ENCODE measurements around the gene PRR15.

Gene PRR15

DNA sequence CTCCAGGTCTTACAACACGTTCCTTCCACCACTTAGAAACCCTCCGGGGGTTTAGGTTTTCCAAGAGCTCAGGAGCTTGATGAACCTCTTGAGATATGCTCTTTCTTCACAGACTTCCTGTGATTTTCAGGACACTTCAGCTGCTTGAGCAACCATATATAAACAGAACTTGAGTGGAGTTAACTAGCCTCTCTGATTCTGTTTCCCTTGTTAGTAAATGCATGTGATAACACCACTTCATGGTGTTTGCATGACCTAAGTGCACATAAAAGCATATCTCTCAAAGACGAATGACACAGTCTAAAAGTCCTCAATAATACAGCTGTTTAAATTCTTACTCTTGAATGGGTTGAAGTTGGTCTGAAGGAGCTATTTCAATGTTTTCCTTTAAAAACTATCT, 9.9 kb downstream of the PRR15 start:
- no peaks in the 10 kb centered on the region for H3K27me3 ChIP-seq (ENCODE audit: insufficient read depth, low read depth, severe bottlenecking)
- DNase-seq = no peak
- H3K27ac ChIP-seq = no peak overlapping the region
- TF ChIP-seq, protein P1, sequence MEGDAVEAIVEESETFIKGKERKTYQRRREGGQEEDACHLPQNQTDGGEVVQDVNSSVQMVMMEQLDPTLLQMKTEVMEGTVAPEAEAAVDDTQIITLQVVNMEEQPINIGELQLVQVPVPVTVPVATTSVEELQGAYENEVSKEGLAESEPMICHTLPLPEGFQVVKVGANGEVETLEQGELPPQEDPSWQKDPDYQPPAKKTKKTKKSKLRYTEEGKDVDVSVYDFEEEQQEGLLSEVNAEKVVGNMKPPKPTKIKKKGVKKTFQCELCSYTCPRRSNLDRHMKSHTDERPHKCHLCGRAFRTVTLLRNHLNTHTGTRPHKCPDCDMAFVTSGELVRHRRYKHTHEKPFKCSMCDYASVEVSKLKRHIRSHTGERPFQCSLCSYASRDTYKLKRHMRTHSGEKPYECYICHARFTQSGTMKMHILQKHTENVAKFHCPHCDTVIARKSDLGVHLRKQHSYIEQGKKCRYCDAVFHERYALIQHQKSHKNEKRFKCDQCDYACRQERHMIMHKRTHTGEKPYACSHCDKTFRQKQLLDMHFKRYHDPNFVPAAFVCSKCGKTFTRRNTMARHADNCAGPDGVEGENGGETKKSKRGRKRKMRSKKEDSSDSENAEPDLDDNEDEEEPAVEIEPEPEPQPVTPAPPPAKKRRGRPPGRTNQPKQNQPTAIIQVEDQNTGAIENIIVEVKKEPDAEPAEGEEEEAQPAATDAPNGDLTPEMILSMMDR (IDR thresholded peaks at IDR 0.05; ENCODE audit: low read depth, low read length) = no peak
- H3K36me3 ChIP-seq = no peaks in the 10 kb centered on the region
- H3K9me3 ChIP-seq (ENCODE audit: severe bottlenecking) = peaks cover 17% of the 10 kb centered on the region
- H3K4me3 ChIP-seq (ENCODE audit: low read depth, low read length) = no peak overlapping the region

DNA sequence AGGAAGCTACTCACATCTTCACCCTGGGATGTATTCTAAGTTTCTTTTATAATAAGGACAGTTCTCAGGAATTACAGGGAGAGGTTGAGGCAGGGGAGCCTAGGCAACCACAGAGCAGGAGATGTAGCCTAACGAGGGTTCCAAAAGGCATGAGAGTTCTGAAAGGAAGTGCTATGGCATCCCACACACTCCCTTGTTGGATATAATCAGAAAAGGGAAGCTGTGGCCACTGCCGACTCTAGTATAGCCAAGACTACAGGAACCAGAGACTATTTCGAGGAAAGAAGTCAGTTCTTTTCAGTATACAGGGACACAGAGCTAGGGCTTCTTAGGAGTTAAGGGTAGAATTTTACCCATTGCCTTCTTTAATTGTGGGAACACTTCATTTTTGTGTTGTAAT, 11.0 kb downstream of the PRR15 start:
- TF ChIP-seq, protein P1 (IDR thresholded peaks at IDR 0.05; ENCODE audit: low read depth, low read length) = no peak
- DNase-seq = no peak
- H3K9me3 ChIP-seq (ENCODE audit: severe bottlenecking) = peaks cover 19% of the 10 kb centered on the region
- no peaks in the 10 kb centered on the region for H3K27me3 ChIP-seq (ENCODE audit: insufficient read depth, low read depth, severe bottlenecking)
- H3K36me3 ChIP-seq = no peaks in the 10 kb centered on the region
- H3K4me3 ChIP-seq (ENCODE audit: low read depth, low read length) = no peak overlapping the region
- no peak overlapping the region for H3K27ac ChIP-seq

DNA sequence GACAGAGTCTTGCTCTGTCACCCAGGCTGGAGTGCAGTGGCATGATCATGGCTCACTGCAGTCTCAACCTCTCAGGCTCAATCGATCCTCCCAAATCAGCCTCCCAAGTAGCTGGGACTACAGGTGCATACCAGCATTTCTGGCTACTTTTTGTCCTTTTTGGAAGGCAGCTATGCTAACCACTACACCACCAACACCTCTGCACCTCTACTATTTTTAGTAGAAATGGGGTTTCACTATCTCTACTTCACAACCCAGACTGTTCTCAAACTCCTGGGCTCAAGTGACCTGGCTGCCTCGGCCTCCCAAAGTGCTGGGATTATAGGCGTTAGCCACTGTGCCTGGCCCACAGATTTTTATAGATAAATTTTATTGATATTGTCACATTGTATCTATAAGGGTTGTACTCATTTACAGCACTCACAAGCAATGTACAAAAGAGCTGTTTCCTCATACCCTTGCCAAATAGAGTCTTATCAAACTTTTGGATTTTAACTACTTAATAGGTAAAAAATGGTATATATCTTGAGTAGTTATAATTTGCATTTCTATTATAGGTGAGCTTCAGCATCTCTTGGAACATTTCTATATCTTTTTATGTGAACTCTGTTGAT, 23.7 kb downstream of the PRR15 start:
- no peak for DNase-seq
- no peak overlapping the region for H3K4me3 ChIP-seq (ENCODE audit: low read depth, low read length)
- H3K27ac ChIP-seq = no peak overlapping the region
- no peaks in the 10 kb centered on the region for H3K27me3 ChIP-seq (ENCODE audit: insufficient read depth, low read depth, severe bottlenecking)
- TF ChIP-seq, protein P1 (IDR thresholded peaks at IDR 0.05; ENCODE audit: low read depth, low read length) = no peak
- no peaks in the 10 kb centered on the region for H3K36me3 ChIP-seq
- no peaks in the 10 kb centered on the region for H3K9me3 ChIP-seq (ENCODE audit: severe bottlenecking)

DNA sequence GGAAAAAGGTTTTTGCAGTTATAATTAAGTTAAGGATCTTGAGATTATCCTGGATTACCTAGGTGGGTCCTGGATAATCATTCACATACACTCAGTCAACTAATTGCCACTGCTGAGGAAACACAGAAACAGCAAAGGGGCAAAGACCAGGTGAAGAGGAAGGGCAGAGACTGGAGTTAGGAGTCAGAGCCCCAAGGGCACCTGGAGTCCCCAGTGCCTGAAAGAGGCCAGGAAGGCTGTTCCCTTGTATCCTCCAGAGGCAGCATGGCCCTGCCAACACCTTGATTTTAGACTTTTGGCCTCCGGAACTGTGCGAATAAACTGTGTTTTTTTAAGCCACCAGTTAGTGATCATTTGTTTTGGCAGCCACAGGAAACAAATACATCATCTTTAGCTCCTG, 24.6 kb downstream of the PRR15 start:
- Histone ChIP-seq H3K4me3 (ENCODE audit: low read depth, low read length) (no peak overlapping the region), H3K36me3 (no peaks in the 10 kb centered on the region), H3K27ac (no peak overlapping the region), H3K9me3 (ENCODE audit: severe bottlenecking) (no peaks in the 10 kb centered on the region), H3K27me3 (ENCODE audit: insufficient read depth, low read depth, severe bottlenecking) (no peaks in the 10 kb centered on the region)
- no peak for DNase-seq
- TF ChIP-seq, protein P1 (IDR thresholded peaks at IDR 0.05; ENCODE audit: low read depth, low read length) = no peak

DNA sequence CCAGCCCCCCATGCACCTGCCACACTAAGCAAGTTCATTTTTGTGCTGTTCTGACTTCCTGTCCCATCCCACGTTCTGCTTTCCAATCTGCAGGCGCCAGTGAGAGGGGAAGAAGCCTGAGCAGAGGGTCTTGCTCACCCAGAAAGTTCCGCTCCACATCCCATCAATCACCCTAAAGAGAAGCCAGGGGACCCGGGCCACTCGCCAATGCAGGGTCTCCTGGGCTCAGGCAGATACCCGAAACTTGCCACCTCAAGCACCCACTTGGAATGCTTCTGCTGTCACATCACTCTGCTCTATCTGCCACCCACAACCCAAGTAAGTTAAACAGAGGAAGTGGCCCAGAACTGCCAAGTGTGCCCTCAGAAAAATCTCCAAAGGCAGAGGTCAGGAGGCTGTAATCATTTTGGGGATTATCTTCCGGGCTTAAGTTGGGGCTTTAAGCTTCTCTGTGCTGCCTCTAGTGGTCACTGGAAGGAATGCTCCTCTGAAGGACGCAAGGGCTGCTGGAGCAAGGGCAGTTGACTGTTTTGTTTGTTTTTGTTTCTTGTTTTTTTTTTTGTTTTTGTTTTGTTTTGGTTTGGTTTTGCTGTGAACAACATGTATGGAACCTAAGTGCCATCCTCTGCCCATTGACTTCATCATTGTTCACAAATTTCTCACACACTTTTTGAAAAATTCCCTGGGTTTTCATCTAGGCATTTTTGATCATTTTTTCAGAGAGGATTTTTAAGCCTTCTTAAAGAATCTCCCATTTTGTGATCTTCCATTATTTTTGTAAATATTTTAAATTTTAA, 25.5 kb downstream of the PRR15 start:
- H3K36me3 ChIP-seq = no peaks in the 10 kb centered on the region
- peak; percentile 50 for DNase-seq
- no peak overlapping the region for H3K4me3 ChIP-seq (ENCODE audit: low read depth, low read length)
- no peaks in the 10 kb centered on the region for H3K27me3 ChIP-seq (ENCODE audit: insufficient read depth, low read depth, severe bottlenecking)
- TF ChIP-seq, protein P1 (IDR thresholded peaks at IDR 0.05; ENCODE audit: low read depth, low read length) = peak; percentile 88
- H3K9me3 ChIP-seq (ENCODE audit: severe bottlenecking) = no peaks in the 10 kb centered on the region
- no peak overlapping the region for H3K27ac ChIP-seq
